HG03558 (cell line): Measurements from ENCODE around the gene NMT1.

Experiments
- ATAC-seq: cut with Tn5 transposase; IDR thresholded peaks from one replicate; pipeline ENCODE4 v1.9.1; 2021; ENCODE audit warnings: moderate number of reproducible peaks; ENCODE audit not compliant: unreplicated experiment; ENCODE audit errors: extremely low read depth

Gene NMT1

GRCh38 chr17:45102856-45103255 lies 41.7 kb downstream of the NMT1 start:
- no peak for ATAC-seq

- no peak for ATAC-seq
Measured at GRCh38 chr17:45103269-45103795, 42.2 kb downstream of the NMT1 start.

- no peak for ATAC-seq
Measured at GRCh38 chr17:45104029-45104428, 42.9 kb downstream of the NMT1 start.

- no peak for ATAC-seq
Measured at GRCh38 chr17:45104497-45104896, 43.4 kb downstream of the NMT1 start.

- ATAC-seq, result no peak
Measured at GRCh38 chr17:45104907-45105624, 43.9 kb downstream of the NMT1 start.

GRCh38 chr17:45106096-45106495 lies 45.0 kb downstream of the NMT1 start:
- no peak for ATAC-seq

- no peak for ATAC-seq
Measured at GRCh38 chr17:45106582-45106981, 45.5 kb downstream of the NMT1 start.

GRCh38 chr17:45107293-45108010 lies 46.3 kb downstream of the NMT1 start:
- no peak for ATAC-seq

GRCh38 chr17:45108051-45108450 lies 46.9 kb downstream of the NMT1 start:
- ATAC-seq, result no peak

GRCh38 chr17:45108595-45109521 lies 47.7 kb downstream of the NMT1 start:
- no peak for ATAC-seq

GRCh38 chr17:45110676-45111611 lies 49.8 kb downstream of the NMT1 start:
- no peak for ATAC-seq

- no peak for ATAC-seq
Measured at GRCh38 chr17:45111850-45112249, 50.7 kb downstream of the NMT1 start.

- no peak for ATAC-seq
Measured at GRCh38 chr17:45112559-45113423, 51.7 kb downstream of the NMT1 start.

GRCh38 chr17:45113424-45113754 lies 52.3 kb downstream of the NMT1 start:
- ATAC-seq, result no peak

GRCh38 chr17:45114117-45114932 lies 53.2 kb downstream of the NMT1 start:
- no peak for ATAC-seq

GRCh38 chr17:45115015-45115625 lies 54.0 kb downstream of the NMT1 start:
- ATAC-seq, result no peak

- no peak for ATAC-seq
Measured at GRCh38 chr17:45115871-45116270, 54.8 kb downstream of the NMT1 start.
